Effector memory CD8-positive, alpha-beta T cell (primary cell): ENCODE data around the gene PPFIA3.
A peak's percentile ranks its signal among the peaks of the same experiment; 100 is the strongest.

Source experiments
- ATAC-seq: fragments of 150-1000 bp; cut with Tn5 transposase; replicated peaks from 2 replicates; pipeline ENCODE4 v1.10.0; 2021; ENCODE audit warnings: mild to moderate bottlenecking, moderate library complexity
- DNase-seq, 3 experiments: peaks; one replicate each; pipeline ENCODE4 v3.0.0; 2021
- H3K27ac Mint-ChIP-seq, 2 donors: one replicate each; pipeline ENCODE4 v1.8.0; 2022; ENCODE audit warnings: mild to moderate bottlenecking in 2 of 2, mixed read lengths in 2 of 2, moderate library complexity in 2 of 2
- H3K27me3 Mint-ChIP-seq, 2 donors: one replicate each; pipeline ENCODE4 v1.8.0; 2022; ENCODE audit warnings: mixed read lengths in 2 of 2
- H3K36me3 Mint-ChIP-seq: one replicate; pipeline ENCODE4 v1.8.0; 2022; ENCODE audit warnings: mild to moderate bottlenecking, moderate library complexity, mixed read lengths; ENCODE audit not compliant: insufficient read depth
- H3K4me1 Mint-ChIP-seq, 2 donors: one replicate each; pipeline ENCODE4 v1.8.0; 2022; ENCODE audit warnings: low read depth in 2 of 2, mixed read lengths in 2 of 2
- H3K4me3 Mint-ChIP-seq, 2 donors: one replicate each; pipeline ENCODE4 v1.8.0; 2022; ENCODE audit warnings: mild to moderate bottlenecking in 2 of 2, mixed read lengths in 2 of 2, moderate library complexity in 2 of 2
- H3K9me3 Mint-ChIP-seq, 2 donors: one replicate each; pipeline ENCODE4 v1.8.0; 2022; ENCODE audit warnings: mixed read lengths in 2 of 2

The PPFIA3 gene

GRCh38 chr19:49109051-49109450 lies 10.3 kb upstream of the PPFIA3 start:
- H3K27ac Mint-ChIP-seq: no peak overlapping the region
- H3K9me3 Mint-ChIP-seq: no peaks in the 10 kb centered on the region
- DNase-seq (no peak), ATAC-seq (no peak)
- no peak overlapping the region for H3K4me3 Mint-ChIP-seq
- H3K36me3 Mint-ChIP-seq: peaks cover 28% of the 10 kb centered on the region
- H3K4me1 Mint-ChIP-seq: peaks cover 12 to 15% of the 10 kb centered on the region in 2 donors
- no peaks in the 10 kb centered on the region for H3K27me3 Mint-ChIP-seq

GRCh38 chr19:49109569-49110233 lies 9.6 kb upstream of the PPFIA3 start:
- peaks cover 26% of the 10 kb centered on the region for H3K36me3 Mint-ChIP-seq
- H3K9me3 Mint-ChIP-seq: no peaks in the 10 kb centered on the region
- DNase-seq (no peak), ATAC-seq (no peak)
- H3K27me3 Mint-ChIP-seq: no peaks in the 10 kb centered on the region
- peaks cover 12 to 15% of the 10 kb centered on the region in 2 donors for H3K4me1 Mint-ChIP-seq
- H3K27ac Mint-ChIP-seq: no peak overlapping the region
- no peak overlapping the region for H3K4me3 Mint-ChIP-seq

GRCh38 chr19:49110567-49110966 lies 8.8 kb upstream of the PPFIA3 start:
- H3K4me1 Mint-ChIP-seq: peaks cover 17 to 23% of the 10 kb centered on the region in 2 donors
- no peaks in the 10 kb centered on the region for H3K27me3 Mint-ChIP-seq
- no peaks in the 10 kb centered on the region for H3K9me3 Mint-ChIP-seq
- DNase-seq (no peak), ATAC-seq (no peak)
- H3K4me3 Mint-ChIP-seq: no peak overlapping the region
- no peak overlapping the region for H3K27ac Mint-ChIP-seq
- peaks cover 20% of the 10 kb centered on the region for H3K36me3 Mint-ChIP-seq

- H3K27me3 Mint-ChIP-seq: no peaks in the 10 kb centered on the region
- DNase-seq (no peak), ATAC-seq (no peak)
- peaks cover 18% of the 10 kb centered on the region for H3K36me3 Mint-ChIP-seq
- H3K27ac Mint-ChIP-seq: no peak overlapping the region
- peaks cover 21 to 24% of the 10 kb centered on the region in 2 donors for H3K4me1 Mint-ChIP-seq
- no peak overlapping the region for H3K4me3 Mint-ChIP-seq
- H3K9me3 Mint-ChIP-seq: no peaks in the 10 kb centered on the region
Observed at GRCh38 chr19:49111218-49111998, 7.9 kb upstream of the PPFIA3 start.

GRCh38 chr19:49113762-49114629 lies 5.3 kb upstream of the PPFIA3 start, which contains the start of gene LIN7B:
LIN7B (plus strand) TSS chr19:49114370; CDS start chr19:49114405, 35 bp downstream.
- ATAC-seq: peak; percentile 58

GRCh38 chr19:49114630-49115363 lies 4.5 kb upstream of the PPFIA3 start:
- H3K27me3 Mint-ChIP-seq: no peaks in the 10 kb centered on the region
- H3K4me1 Mint-ChIP-seq: peaks cover 31 to 35% of the 10 kb centered on the region in 2 donors
- H3K9me3 Mint-ChIP-seq: no peaks in the 10 kb centered on the region
- peaks cover 6% of the 10 kb centered on the region for H3K36me3 Mint-ChIP-seq
- H3K4me3 Mint-ChIP-seq: peak overlapping the region; percentile 79 to 96
- peak overlapping the region in 1 of 2 donors; percentile 6 for H3K27ac Mint-ChIP-seq
- DNase-seq (peak in 2 of 3 experiments; percentile 16 to 17), ATAC-seq (no peak)

More at GRCh38 chr19:49113762-49114629, 5.3 kb upstream of the PPFIA3 start, which contains the start of gene LIN7B:
- H3K4me1 Mint-ChIP-seq: peaks cover 31 to 35% of the 10 kb centered on the region in 2 donors
- no peaks in the 10 kb centered on the region for H3K9me3 Mint-ChIP-seq
- DNase-seq: peak; percentile 72 to 84 (median 79)
- H3K27me3 Mint-ChIP-seq: no peaks in the 10 kb centered on the region
- peaks cover 6% of the 10 kb centered on the region for H3K36me3 Mint-ChIP-seq
- peak within 1 kb of the TSS; percentile 87 to 96 for H3K4me3 Mint-ChIP-seq
- H3K27ac Mint-ChIP-seq: peak within 1 kb of the TSS; percentile 6 to 81

- H3K4me3 Mint-ChIP-seq: peak overlapping the region; percentile 90 to 96
- H3K9me3 Mint-ChIP-seq: no peaks in the 10 kb centered on the region
- H3K27ac Mint-ChIP-seq: peak overlapping the region in 1 of 2 donors; percentile 97
- ATAC-seq (no peak), DNase-seq (no peak)
- no peaks in the 10 kb centered on the region for H3K27me3 Mint-ChIP-seq
- H3K4me1 Mint-ChIP-seq: peaks cover 39 to 42% of the 10 kb centered on the region in 2 donors
- peaks cover 6% of the 10 kb centered on the region for H3K36me3 Mint-ChIP-seq
Observed at GRCh38 chr19:49116544-49116943, 2.8 kb upstream of the PPFIA3 start.

- H3K27me3 Mint-ChIP-seq: no peaks in the 10 kb centered on the region
- H3K4me3 Mint-ChIP-seq: peak overlapping the region; percentile 90 to 96
- H3K36me3 Mint-ChIP-seq: peaks cover 6% of the 10 kb centered on the region
- no peak for ATAC-seq
- H3K9me3 Mint-ChIP-seq: no peaks in the 10 kb centered on the region
- H3K4me1 Mint-ChIP-seq: peaks cover 39 to 42% of the 10 kb centered on the region in 2 donors
- peak overlapping the region; percentile 93 to 97 for H3K27ac Mint-ChIP-seq
- DNase-seq: no peak
Observed at GRCh38 chr19:49117677-49118564, 1.4 kb upstream of the PPFIA3 start.

- peak; percentile 95 to 96 (median 96) for DNase-seq
- Mint-ChIP-seq H3K9me3 (no peaks in the 10 kb centered on the region), H3K4me3 (peak within 1 kb of the TSS; percentile 90 to 96), H3K27me3 (no peaks in the 10 kb centered on the region), H3K4me1 (peaks cover 35 to 36% of the 10 kb centered on the region in 2 donors), H3K36me3 (peaks cover 6% of the 10 kb centered on the region), H3K27ac (peak within 1 kb of the TSS; percentile 93 to 97)
- ATAC-seq: peak; percentile 76
Observed at GRCh38 chr19:49118565-49119410, 556 bp upstream of the PPFIA3 start, which contains the start of gene C19orf73. C19orf73 (minus strand) TSS chr19:49119143; CDS start chr19:49119022, 121 bp downstream.

GRCh38 chr19:49120325-49120683 lies 960 bp downstream of the PPFIA3 start:
- Mint-ChIP-seq H3K27ac (no peak overlapping the region), H3K36me3 (peaks cover 6% of the 10 kb centered on the region), H3K9me3 (no peaks in the 10 kb centered on the region), H3K4me1 (peaks cover 27 to 28% of the 10 kb centered on the region in 2 donors), H3K27me3 (no peaks in the 10 kb centered on the region), H3K4me3 (peak overlapping the region; percentile 90 to 96)
- ATAC-seq: no peak
- DNase-seq: no peak

- Mint-ChIP-seq H3K27ac (no peak overlapping the region), H3K4me1 (peaks cover 23 to 28% of the 10 kb centered on the region in 2 donors), H3K4me3 (peak overlapping the region; percentile 90 to 96), H3K9me3 (no peaks in the 10 kb centered on the region), H3K27me3 (no peaks in the 10 kb centered on the region), H3K36me3 (peaks cover 6% of the 10 kb centered on the region)
- ATAC-seq: no peak
- no peak for DNase-seq
Observed at GRCh38 chr19:49120868-49121267, 1.5 kb downstream of the PPFIA3 start.
